LNCaP clone FGC (cell line): Measurements from ENCODE around the gene USP21.

Experiments used
- DNase-seq: peaks from one replicate; pipeline ENCODE4 v3.0.0-alpha.2; 2011; ENCODE audit warnings: low read depth
- H3K4me3 ChIP-seq: 2 replicates; pipeline ENCODE4 v1.5.1; 2011; ENCODE audit warnings: mild to moderate bottlenecking, low read depth, low read length, control low read depth
- TF ChIP-seq, protein P1 (sequence below): IDR thresholded peaks from 2 replicates; pipeline ENCODE4 v1.5.1; 2012; ENCODE audit warnings: mild to moderate bottlenecking; ENCODE audit not compliant: control insufficient read depth, insufficient read depth; ENCODE audit errors: extremely low read depth

USP21 gene

DNA sequence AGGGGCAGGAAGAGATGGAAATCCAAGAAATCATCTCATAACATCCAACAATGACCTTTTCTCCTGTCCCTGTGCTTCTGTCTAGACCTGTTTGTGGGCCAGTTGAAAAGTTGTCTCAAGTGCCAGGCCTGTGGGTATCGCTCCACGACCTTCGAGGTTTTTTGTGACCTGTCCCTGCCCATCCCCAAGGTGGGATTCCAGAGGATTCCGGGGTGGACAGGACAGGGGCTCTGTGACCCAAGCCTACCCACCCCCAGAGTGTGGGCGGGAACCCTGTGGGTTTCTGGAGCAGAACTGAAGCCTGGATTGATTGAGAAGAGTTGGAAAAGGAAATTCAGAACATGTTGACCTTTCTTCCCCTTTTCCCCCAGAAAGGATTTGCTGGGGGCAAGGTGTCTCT, 4.5 kb downstream of the USP21 start:
- TF ChIP-seq, protein P1, sequence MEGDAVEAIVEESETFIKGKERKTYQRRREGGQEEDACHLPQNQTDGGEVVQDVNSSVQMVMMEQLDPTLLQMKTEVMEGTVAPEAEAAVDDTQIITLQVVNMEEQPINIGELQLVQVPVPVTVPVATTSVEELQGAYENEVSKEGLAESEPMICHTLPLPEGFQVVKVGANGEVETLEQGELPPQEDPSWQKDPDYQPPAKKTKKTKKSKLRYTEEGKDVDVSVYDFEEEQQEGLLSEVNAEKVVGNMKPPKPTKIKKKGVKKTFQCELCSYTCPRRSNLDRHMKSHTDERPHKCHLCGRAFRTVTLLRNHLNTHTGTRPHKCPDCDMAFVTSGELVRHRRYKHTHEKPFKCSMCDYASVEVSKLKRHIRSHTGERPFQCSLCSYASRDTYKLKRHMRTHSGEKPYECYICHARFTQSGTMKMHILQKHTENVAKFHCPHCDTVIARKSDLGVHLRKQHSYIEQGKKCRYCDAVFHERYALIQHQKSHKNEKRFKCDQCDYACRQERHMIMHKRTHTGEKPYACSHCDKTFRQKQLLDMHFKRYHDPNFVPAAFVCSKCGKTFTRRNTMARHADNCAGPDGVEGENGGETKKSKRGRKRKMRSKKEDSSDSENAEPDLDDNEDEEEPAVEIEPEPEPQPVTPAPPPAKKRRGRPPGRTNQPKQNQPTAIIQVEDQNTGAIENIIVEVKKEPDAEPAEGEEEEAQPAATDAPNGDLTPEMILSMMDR, result no peak
- no peak overlapping the region for H3K4me3 ChIP-seq
- no peak for DNase-seq

DNA sequence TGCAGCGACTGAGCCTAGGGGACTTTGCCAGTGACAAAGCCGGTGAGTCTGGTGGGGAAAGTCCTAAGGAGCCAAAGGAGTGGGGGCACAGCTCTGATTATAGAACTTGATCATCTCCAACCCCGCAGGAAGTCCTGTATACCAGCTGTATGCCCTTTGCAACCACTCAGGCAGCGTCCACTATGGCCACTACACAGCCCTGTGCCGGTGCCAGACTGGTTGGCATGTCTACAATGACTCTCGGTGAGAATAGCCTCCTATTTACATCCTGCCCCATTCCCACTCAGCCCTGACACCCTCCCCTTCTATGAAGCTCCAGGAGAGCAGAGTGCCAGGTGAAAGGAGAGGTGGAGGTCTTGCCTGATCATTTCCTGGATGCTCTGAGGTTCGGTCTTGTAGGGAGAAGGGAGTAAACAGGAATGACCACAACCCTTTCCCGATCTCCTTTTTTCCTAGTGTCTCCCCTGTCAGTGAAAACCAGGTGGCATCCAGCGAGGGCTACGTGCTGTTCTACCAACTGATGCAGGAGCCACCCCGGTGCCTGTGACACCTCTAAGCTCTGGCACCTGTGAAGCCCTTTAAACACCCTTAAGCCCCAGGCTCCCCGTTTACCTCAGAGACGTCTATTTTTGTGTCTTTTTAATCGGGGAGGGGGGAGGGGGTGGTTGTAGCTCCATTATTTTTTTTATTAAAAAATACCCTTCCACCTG, 5.8 kb downstream of the USP21 start:
- peak overlapping the region; percentile 89 for H3K4me3 ChIP-seq
- no peak for DNase-seq
- TF ChIP-seq, protein P1, result no peak

DNA sequence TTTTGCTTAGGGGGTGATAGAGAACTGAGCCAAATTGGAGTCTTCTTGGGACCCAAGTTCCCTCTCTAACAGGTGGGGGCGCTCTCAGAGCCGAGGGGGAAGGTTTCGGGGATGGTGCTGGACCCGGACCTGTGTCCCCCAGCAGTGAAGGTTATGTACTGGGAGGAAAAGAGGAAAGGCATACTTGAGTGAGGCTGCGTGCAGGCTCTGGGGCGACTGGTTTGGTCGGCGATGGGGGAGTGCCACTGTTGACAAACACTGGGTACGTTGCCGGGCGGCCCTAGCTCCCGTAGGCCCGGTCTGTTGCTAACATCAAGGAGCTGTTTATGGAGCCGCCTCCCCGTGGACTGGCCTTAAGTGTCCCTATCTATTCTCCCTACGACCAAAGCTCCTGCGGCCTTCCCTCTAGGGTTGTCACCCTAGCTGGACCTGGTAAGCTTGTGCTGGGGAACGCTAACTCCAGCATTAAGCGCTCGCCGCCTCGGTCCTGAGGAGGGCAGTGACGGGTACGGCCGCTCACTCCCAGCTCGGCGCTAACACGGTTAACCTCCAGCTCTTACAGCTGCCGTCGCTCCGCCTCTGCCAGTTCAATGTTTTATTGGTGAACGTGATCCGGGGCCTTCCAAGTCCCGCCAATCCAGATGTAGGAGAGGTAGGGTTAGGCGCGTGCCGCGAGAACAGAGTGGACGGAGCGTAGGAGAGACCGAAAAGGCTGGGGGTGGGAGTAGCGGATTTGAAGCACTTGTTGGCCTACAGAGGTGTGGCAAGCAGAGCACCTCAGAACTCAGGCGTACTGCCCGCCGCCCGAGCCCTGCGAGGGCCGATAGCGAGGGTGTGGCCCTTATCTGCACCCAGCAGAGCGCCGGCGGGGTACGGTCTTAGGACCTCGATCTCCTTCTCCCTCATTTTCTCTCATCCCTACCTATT, 6.7 kb downstream of the USP21 start, which contains the start of gene PPOX:
PPOX (plus strand) TSS at position 685 of the 927 bp plus-strand sequence. CDS start 422 bp downstream, outside the sequence.
- H3K4me3 ChIP-seq, result peak within 1 kb of the TSS; percentile 89
- DNase-seq, result peak; percentile 98
- TF ChIP-seq, protein P1, result peak; percentile 40

DNA sequence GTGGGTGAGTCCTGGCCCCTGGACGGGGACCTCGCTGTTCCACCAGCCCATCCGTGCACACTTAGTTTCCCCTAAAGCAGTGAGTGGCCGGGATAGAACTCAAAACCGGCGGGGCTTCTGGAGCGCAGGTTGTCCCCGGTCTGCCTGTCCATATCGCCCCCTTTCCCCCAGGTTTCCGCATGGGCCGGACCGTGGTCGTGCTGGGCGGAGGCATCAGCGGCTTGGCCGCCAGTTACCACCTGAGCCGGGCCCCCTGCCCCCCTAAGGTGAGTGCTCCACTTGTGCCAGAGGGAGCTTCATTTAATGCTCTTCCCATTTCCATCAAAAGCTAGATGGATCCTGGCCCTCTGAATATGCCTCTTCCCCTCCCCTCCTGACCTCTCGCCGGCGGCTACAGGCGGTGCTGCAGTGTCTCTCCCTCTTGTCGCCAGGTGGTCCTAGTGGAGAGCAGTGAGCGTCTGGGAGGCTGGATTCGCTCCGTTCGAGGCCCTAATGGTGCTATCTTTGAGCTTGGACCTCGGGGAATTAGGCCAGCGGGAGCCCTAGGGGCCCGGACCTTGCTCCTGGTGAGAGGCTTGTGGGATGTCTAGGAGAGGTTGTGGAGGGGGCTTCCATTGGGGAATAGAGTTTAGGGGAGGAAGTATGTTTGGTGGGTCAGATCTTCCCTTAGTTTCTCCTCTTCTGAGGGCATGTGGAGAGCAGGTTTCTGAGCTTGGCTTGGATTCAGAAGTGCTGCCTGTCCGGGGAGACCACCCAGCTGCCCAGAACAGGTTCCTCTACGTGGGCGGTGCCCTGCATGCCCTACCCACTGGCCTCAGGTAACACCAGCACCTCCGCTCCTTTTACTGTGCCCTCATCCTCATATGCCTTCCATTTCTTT, 7.6 kb downstream of the USP21 start:
- DNase-seq, result no peak
- TF ChIP-seq, protein P1, result no peak
- peak overlapping the region; percentile 89 for H3K4me3 ChIP-seq

DNA sequence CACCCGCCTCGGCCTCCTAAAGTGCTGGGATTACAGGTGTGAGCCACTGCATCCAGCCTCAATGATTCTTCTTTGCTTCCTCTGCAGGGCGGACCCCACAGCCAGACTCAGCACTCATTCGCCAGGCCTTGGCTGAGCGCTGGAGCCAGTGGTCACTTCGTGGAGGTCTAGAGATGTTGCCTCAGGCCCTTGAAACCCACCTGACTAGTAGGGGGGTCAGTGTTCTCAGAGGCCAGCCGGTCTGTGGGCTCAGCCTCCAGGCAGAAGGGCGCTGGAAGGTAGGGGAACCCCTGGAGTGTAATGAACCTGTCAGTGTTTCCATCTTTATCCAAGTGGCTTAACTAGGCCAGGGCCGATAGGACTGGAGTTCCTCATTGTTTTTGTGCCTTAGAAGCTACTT, 9.6 kb downstream of the USP21 start:
- no peak for DNase-seq
- TF ChIP-seq, protein P1, result no peak
- H3K4me3 ChIP-seq, result no peak overlapping the region

DNA sequence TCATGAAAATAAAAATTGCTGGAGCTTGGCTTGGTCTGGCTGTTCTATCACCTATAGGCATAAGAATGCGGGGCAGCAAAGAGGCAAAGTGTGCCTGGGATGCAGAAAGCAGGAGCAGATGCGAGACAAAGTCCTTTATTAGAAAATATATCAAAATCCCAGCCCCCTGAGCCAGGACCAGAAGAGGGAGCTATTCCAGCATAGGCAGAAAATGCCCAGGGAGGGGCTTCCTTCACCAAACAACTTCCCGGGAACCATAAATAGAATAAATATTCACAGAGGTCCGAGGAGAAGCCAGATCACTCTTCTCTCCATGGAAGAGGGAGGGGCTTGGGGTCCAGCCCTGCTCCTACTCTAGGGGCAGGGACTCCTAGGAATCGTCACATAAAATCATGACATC, 11.9 kb downstream of the USP21 start:
- H3K4me3 ChIP-seq, result no peak overlapping the region
- TF ChIP-seq, protein P1, result no peak
- no peak for DNase-seq
